Measurements from ENCODE around the gene CCDC177. TPM values are rescaled to one million over a fixed set of nuclear protein-coding genes. Genes with fewer than 3 reads are reported as not detected.

CCDC177 gene
- total RNA-seq, 4 donors from 2014 or later: not detected

DNA sequence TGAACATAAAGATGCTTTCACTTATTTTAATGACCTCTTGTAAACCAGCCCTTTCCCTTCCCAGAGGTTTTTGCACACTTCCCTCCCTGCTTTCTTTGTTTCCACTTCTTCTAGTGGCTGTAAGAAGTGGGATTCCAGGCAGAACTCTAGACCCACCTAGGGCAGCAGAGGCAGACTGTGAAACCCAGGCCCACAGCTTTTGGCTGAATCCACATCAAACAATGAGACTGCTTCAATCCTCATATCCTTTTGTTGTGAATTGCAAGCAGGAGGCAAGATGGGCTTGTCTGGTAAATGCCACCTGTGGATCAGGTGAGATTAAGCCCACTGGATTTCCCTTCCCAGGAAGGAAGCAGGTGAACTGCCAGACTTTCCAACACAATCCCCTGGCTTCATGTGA lies 12.8 kb downstream of the CCDC177 start:
- TF ChIP-seq, protein P1, sequence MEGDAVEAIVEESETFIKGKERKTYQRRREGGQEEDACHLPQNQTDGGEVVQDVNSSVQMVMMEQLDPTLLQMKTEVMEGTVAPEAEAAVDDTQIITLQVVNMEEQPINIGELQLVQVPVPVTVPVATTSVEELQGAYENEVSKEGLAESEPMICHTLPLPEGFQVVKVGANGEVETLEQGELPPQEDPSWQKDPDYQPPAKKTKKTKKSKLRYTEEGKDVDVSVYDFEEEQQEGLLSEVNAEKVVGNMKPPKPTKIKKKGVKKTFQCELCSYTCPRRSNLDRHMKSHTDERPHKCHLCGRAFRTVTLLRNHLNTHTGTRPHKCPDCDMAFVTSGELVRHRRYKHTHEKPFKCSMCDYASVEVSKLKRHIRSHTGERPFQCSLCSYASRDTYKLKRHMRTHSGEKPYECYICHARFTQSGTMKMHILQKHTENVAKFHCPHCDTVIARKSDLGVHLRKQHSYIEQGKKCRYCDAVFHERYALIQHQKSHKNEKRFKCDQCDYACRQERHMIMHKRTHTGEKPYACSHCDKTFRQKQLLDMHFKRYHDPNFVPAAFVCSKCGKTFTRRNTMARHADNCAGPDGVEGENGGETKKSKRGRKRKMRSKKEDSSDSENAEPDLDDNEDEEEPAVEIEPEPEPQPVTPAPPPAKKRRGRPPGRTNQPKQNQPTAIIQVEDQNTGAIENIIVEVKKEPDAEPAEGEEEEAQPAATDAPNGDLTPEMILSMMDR (IDR thresholded peaks at IDR 0.05; ENCODE audit: low read depth): no peak

GRCh38 chr14:69560826-69561225 lies 13.8 kb downstream of the CCDC177 start:
- TF ChIP-seq, protein P1 (IDR thresholded peaks at IDR 0.05; ENCODE audit: low read depth): no peak

DNA sequence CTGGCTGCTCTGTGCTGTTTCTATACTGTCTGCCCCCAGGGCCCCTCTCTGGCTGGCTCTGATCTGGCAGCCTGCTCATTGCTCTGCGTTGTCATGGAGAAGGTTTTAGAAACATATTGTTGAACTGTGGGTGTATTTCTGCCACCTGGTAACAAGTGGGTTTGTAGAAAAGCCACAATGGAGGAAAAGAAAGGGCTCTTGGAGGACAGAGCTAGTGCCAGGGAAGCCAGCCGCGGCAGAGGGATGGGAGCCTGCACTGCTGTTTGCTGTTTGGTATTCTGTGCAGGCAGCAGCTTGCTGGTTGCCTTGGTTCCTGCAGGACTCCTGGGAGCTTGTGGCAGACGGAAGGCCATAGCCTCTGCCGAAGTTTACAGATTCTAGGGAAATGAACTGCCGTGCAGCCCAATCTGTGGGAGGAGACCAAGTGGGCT lies 15.1 kb downstream of the CCDC177 start:
- TF ChIP-seq, protein P1 (IDR thresholded peaks at IDR 0.05; ENCODE audit: low read depth): no peak

GRCh38 chr14:69558774-69559173 lies 15.9 kb downstream of the CCDC177 start:
- TF ChIP-seq, protein P1 (IDR thresholded peaks at IDR 0.05; ENCODE audit: low read depth): no peak

DNA sequence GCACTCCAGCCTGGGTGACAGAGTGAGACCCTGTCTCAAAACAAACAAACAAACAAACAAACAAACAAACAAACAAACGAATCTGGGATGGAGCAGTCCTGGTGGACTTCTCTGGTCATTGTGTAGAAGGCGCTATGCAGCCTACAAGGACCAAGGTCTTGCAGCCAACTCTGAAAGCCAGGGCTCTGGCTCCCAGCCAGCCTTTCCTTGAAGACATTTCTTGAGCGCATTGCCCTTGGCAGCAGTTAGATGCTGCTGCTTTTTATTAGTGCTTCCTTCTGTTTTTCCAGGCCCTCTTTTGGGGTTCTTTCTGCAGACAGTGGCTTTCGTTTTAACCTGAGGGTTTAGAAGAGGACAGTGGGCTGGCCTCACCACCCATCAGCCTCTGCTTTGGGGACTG lies 20.2 kb downstream of the CCDC177 start:
- TF ChIP-seq, protein P1 (IDR thresholded peaks at IDR 0.05; ENCODE audit: low read depth): no peak

- TF ChIP-seq, protein P1 (IDR thresholded peaks at IDR 0.05; ENCODE audit: low read depth): no peak
These were observed 21.4 kb downstream of the CCDC177 start for GRCh38 chr14:69553252-69553651.

- TF ChIP-seq, protein P1 (IDR thresholded peaks at IDR 0.05; ENCODE audit: low read depth): no peak
These were observed 23.2 kb downstream of the CCDC177 start for GRCh38 chr14:69551511-69551910.

Measured in subcutaneous adipose tissue (tissue), 4 donors.